SIG-M5 (cell line): ENCODE data around the gene GJA4.

ENCODE experiments used
- DNase-seq: peaks from one replicate; lab custom pipeline; 2025; lab: John Stamatoyannopoulos, UW

GJA4 gene

DNA sequence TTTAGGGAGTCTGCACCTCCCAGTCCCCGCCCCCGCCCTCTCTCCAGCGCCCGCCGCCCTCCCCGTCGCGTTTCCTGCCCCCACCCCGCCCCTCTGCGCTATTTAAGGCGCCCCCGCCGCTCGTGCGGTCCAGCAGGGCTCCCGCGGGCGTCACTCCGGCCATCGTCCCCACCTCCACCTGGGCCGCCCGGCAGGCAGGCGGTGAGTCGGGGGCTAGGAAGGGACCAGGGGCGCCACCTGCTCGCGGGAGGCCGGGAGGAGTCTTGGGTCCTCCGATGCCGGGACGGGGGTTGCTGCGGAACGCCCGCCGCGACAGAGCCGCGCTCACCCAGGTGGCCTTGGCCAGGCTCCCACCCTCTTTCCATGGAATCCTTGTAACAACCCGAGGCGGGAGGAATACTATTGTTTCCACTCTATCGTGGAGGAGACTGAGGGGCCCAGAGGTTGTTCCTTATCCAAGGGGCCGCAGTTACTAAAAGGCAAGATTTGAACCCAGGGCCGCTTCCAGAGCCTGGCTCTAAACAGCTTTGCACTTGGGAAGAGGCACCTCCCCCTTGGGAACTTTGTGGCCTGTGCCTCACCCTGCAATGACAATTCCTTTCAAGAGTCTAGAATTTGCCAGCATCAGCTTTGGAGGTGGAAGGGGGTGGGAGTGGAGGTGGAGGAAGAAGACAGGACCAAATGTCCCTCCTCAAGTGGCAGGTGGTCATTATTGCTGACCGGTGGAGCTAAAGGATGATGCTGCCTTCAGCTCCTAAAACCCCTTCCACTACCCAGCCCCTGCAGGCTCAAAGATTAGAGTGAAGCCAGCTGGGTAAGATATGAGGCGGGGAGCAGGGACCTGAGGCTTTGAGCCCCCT, at the start of gene GJA4:
GJA4 (plus strand) TSS at position 132 of the 860 bp plus-strand sequence. CDS start 1,215 bp downstream, outside the sequence.
- DNase-seq, result no peak

DNA sequence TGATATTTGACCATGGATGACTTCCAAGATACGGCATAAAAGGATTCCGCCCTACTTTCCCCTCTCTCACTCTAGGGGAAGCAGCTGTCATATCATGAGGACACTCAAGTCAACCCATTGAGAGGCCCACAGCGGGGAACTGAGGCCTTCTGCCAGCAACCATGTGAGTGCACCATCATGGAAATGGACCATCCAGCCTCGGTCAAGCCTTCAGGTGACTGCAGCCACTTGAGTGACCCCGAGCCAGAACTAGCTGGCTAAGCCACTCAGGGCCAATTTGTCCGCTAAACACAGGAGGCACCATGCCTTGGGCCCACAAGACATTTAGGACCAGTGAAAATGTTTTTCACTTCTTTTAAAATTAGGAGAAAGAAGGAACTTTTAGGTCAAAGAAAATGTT, 49.0 kb upstream of the GJA4 start:
- no peak for DNase-seq

DNA sequence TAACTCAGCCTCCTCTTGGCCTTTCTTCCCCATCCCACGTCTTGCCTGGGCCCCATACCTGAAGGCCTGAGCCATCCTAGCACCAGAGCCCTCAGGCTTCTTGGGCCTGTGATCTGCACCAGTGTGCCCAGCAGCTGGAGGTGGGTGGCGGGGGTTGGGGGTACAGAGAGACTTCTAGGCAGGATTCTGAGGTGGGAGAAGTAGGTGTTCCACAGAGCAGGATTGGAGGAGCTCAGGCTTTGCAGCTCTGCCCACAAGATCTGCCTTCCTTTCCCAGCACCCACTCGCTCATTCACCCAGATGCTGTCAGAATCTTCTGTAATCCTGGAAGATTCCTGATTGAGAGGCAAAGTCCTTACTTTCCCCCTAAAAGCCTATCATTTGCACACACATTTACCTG, 47.9 kb upstream of the GJA4 start:
- DNase-seq, result no peak

DNA sequence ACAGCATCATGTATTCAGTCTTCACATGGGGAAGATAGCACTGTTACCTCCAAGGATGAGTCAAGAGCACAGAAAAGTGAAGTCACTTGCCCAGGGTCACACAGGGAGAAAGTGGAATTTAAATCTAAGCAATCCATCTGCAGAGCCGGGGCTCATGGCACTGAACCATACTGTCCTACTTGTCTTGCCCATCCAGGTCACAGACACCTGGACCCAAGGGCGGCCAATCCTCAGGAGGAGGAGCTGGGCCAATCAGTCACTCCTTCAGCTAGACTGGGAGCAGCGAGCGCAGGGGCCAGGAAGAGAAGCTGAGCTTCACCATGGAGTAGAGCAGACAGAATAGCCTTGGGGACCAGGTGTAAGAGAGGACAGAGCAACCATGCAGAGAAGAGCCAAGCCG, 47.1 kb upstream of the GJA4 start:
- DNase-seq, result no peak

DNA sequence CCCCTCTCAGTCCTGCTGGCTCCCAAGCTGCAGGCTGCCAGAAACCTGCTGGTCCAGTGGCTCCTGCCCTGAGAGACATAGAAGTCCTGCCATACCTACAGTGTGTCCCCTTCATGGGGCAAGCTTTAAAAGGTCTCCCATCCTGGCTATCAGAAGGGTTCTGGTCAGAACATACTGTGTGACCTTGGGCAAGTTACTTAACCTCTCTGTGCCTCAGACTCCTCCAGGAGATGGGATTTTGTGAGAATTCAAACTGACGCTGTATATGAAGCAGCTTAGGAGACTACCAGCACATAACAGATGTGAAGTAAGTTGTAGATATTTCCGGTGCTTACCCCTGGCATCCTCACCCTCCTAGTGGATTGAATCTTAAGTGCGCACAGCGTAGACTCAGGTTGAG, 46.7 kb upstream of the GJA4 start:
- DNase-seq, result no peak

DNA sequence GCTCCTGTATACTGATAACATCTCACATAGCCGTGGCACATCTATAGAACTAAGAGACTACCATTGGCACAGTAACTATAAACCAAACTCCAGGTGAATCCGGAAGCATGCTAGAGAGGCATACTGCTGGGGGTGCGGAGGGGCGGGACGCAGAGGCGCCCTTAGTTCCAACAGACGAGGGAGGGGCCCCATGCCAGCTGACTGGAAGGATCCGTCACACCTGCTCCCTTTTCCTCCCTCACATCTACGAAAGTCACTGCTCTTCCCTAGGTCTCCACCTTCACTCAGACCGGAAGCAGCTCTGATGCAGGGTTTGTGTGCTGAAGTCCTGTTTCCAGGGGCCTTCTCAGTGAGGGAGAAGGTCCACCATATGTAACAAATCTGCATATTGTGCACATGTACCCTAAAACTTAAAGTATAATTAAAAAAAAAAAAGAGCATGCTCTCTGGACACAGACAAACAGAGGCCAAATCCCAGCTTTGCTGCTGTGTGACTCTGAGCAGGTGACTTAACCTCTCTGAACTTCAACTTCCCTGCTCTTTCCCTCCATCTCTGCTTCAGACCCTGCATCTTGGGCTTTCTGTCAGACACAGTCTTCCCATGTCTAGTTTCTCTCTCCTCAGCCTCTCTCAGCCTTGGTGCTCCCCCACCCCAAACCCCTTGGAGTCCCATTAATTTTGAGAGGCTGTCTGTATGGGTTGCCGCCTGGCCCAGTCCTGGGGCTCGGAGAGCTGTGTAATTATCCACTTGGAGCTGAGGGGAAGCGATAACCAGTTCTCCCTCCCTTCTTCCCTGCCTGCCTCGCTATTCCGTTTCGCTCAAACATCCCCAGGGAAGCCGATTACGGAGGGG, 45.8 kb upstream of the GJA4 start:
- no peak for DNase-seq

DNA sequence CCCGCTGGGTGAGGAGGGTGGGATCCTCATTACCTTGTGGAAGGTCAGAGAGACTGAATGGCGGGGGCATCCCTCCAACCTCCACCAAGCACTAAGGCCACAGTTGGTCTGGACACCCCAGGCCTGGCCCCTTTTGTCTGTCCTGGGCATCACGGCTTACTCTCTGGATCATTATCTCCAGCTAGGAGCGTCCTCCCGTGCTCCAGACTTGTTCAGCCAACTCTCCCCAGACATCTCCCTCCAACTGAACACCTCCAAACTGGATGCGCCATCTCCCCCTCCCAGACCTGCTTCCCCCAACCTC, 45.2 kb upstream of the GJA4 start:
- DNase-seq, result no peak

DNA sequence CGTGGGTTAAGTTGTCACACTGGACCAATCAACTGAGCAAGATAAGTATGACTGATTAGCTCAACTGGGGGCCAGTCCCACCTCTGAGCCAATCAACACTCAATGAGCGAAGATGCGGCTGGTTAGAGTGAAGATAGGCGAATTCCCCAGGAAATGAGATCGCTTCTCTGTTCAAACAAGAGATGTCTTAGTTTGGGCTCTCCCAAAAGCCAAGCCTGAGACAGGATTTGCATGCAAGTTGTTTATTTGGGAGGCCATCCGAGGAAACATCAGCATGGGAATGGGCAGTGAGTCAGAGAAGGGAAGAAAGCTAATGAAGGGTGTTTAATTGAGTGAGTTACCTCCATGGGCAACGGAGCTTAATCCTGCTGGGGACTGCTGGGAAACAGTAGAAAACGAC, 42.8 kb upstream of the GJA4 start:
- no peak for DNase-seq

DNA sequence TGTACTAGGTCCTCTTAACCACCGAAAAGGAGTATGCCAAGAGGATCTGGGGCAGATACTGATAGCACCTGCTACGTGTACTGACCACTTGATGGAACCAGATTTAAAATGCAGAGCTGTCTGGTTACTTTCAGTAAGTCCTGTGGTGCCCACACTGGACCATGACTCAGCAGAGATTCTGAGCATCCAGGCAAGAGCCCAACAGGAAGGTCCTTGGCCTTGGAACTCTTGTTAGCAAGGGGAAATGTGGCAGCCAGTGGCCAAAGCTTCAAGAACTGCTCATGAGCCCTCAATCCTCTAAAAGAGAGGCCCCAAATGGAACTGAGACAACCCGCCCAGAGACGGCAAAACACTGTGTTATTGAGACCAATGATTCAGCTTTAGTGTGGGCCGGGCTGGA, 42.2 kb upstream of the GJA4 start:
- DNase-seq, result no peak

DNA sequence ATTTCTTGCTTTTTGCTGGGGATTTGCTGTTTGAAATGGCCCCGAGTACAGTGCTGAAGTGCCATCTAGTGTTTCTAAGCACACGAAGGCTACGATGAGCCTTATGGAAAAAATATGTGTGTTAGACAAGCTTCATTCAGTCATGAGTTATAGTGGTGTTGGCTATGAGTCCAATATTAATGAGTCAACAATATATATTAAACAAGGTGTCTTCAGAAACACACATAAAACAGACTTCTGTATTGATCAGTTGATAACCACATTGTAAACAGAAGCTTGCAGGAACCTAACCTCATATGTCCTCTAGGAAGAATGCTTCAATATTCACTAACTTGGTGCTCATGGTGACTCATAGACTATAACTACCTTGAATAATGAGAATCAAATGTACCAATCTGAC, 39.6 kb upstream of the GJA4 start:
- no peak for DNase-seq

DNA sequence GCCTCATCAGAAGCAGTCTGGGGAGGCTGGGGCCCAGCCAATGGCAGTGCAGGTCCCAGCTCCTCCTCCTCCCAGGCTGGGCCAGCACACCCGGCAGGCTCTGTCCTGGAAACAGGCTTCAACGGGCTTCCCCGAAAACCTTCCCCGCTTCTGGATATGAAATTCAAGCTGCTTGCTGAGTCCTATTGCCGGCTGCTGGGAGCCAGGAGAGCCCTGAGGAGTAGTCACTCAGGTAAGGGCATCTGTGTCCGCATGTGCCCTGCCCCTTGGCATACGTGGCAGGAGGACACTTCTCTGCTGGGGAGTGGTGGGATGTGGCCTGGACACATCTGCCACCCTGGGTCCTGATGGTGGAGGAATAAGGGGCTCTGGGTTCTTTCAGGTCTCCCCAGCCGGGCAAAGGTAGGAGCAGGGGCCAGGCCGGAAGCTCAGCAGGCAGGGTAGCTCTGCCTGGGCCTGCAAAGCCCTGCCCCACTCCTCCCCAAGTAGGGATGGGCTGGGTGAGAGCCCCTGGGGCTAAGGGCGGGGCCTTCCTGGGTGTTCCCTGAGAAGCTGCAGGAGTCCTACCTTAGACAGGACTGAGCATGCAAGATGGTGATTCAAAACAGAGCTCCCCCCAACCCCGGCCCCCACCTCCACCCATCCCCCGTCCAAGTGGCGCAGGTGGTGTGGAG, 37.7 kb upstream of the GJA4 start, which contains the start of gene GJB5:
GJB5 (plus strand) TSS at position 84 of the 674 bp plus-strand sequence. CDS start 2,284 bp downstream, outside the sequence.
- DNase-seq, result no peak

DNA sequence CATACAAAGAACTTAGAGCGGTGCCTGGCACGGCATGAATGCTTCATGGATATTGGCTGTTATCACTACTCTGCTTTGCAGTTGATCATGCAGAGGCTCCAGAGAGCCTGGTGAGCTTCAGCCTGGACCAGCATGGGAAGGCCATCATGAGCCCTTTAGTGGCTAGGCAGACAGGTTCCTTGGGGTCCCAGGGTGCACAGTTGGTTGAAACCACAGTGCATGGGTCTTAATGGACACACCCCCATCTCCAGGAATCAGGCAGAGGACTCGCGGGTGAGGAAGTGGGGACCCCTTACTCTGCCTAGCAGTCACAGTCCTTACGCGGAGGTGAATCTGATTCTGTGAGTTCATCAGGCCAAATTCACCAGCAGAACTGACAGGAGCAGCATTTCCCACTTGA, 36.8 kb upstream of the GJA4 start:
- no peak for DNase-seq

DNA sequence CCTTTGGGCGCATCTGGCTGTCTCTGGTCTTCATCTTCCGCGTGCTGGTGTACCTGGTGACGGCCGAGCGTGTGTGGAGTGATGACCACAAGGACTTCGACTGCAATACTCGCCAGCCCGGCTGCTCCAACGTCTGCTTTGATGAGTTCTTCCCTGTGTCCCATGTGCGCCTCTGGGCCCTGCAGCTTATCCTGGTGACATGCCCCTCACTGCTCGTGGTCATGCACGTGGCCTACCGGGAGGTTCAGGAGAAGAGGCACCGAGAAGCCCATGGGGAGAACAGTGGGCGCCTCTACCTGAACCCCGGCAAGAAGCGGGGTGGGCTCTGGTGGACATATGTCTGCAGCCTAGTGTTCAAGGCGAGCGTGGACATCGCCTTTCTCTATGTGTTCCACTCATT, 35.4 kb upstream of the GJA4 start:
- no peak for DNase-seq

DNA sequence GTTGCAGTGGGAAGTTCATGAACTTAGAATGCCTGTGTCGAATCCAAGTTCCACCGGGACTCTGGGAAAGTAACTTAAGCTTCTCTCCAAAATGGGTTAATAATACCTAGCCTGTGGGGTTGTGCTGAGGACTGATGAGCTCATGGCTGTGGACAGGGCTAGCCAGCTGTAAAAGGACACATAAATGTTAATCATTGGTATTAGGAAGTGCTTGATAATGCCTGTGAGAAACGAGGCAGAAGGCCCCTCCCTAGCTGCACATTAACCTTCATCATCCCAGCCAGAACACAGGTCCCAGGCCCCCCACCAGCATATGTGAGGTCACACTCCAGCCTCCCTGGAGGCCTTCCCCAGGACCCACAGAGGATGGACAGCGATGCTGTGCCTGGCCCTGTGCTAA, 34.0 kb upstream of the GJA4 start:
- no peak for DNase-seq

DNA sequence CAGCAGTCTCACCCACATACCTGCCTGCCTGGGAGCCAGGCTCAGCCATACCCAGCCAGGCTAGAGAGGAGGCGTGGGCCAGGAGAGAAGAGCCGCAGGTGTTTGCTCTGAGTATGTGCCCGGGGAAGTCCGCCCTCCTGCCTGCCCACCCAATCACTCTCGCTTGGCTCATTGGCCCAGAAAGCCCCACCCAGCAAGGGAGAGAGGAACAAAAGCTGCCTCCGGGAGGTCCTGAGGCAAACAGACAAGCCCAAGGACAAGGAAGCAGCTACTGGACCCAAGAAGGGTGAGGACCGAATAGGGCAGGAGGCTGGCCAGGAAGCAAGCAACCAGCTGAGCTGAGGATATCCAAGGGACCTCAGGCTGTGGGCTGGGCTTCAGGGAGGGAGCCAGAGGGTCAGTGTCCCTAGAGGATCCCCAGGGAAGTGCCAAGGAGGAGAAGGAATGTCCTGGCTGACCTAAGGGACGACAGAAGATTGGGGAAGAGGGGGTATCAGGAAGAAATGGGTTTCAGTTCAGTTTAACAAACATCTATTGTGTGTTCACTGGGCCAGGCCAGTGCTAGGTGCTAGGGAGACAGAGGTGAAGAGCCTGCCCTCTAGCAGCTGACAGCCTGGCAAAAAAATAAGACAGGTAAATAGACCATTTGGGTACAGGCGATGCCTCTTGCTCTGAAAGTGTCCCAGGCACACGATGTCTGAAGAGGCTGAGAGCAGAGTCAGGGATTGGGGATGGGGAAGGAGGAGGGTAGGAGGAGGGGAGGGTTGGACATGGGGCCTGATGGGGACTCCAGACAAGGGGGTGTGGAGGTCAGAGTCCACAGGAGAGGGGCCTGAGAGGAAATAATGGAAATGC, 33.1 kb upstream of the GJA4 start, which contains the start of gene GJB4:
GJB4 (plus strand) TSS at position 238 of the 855 bp plus-strand sequence. CDS start 1,515 bp downstream, outside the sequence.
- DNase-seq, result no peak

DNA sequence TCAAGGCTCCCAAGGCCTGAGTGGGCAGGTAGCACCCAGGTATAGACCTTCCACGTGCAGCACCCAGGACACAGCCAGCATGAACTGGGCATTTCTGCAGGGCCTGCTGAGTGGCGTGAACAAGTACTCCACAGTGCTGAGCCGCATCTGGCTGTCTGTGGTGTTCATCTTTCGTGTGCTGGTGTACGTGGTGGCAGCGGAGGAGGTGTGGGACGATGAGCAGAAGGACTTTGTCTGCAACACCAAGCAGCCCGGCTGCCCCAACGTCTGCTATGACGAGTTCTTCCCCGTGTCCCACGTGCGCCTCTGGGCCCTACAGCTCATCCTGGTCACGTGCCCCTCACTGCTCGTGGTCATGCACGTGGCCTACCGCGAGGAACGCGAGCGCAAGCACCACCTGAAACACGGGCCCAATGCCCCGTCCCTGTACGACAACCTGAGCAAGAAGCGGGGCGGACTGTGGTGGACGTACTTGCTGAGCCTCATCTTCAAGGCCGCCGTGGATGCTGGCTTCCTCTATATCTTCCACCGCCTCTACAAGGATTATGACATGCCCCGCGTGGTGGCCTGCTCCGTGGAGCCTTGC, 31.5 kb upstream of the GJA4 start:
- no peak for DNase-seq

DNA sequence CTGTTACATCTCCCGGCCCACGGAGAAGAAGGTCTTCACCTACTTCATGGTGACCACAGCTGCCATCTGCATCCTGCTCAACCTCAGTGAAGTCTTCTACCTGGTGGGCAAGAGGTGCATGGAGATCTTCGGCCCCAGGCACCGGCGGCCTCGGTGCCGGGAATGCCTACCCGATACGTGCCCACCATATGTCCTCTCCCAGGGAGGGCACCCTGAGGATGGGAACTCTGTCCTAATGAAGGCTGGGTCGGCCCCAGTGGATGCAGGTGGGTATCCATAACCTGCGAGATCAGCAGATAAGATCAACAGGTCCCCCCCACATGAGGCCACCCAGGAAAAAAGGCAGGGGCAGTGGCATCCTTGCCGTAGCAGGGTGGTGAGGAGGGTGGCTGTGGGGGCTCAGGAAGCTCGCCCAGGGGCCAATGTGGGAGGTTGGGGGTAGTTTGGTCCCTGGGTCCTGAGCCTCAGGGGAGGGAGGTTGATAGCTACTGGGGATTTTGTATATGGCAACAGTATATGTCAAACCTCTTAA, 31.0 kb upstream of the GJA4 start:
- DNase-seq, result no peak

DNA sequence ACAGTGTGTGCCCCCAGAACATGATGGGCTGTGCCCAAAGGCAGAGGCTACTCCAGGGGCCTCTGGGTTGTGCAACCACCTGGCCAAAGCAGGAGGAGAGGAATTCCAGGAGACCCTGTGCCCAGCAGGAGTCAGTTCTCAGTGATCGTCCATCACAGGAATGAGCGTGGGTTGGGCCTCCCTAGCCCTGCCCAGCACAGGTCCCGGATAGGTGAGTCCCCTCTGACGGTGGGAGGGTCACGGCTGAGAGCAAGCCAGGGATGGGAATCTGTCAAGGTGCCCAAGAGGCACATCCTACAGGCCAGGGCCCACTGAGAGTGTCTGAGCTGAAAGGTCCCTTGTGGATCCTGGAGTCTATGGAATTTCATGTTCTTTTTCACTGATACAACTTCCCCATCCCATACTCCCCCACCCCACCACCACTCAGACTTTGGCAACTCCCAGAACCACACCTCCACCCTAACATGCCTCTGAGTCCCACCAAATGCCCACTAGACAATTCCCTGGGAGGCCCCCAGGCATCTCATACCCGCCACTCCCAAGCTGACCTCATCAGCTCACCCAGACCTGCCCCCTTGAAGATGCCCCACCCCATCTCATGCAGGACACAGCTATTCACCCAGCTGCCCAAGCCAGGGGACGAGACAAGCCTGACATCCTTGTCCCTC, 30.2 kb upstream of the GJA4 start:
- DNase-seq, result no peak

DNA sequence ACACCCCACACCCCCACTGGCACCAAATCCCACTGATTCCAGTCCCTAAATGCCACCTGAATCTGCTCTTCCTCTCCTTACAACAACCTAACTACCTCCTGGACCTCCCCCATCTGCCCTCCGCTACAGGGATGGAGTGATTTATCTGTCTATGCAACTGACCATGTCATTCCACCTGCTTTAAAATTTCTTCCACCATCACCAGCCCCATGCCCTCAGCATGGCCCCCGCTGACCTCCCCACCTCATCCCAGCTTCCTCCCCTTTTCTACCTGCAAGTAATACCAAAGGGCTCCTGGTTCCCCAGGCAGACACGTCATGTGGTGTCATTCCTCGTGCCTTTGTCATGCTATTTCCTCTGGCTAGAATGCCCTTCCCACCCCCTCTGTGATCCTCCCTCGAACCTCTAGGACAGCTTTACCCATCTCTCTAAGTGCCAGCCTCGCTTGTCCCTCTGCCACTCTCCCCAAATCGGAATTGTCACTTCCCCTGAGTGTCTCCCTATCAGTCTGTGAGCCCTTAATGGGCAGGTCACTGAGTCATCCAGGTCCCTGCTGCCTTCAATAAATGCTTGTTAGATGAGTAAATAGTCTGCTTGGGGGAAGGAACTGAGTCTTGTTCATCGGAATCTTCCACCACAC, 29.5 kb upstream of the GJA4 start:
- no peak for DNase-seq

DNA sequence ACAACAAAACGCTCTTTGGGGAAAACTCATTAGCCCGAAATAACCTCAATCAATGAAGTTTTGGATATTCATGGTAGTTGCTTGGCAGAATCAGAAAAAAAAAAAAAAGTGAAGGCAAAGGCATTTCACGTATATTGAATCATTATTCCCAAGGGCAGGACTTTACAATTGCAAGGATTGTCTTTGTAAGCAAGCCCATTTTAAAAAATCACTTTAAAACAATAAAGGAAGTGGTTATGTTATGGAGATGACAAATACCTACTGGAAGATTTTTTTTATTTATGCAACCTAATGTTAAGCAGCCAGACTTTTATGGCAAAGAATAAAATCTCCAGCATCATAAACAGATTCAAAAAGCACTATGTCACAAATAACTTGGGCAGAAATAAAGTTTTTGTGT, 23.9 kb upstream of the GJA4 start:
- no peak for DNase-seq
